WTC11 (cell line): ENCODE measurements around the gene ABTB2. TPM values are rescaled to one million over a fixed set of nuclear protein-coding genes. Genes with fewer than 3 reads are reported as not detected.

ENCODE experiments used
- ATAC-seq: fragments of 200-7000 bp; cut with Tn5 transposase; 2 replicates; pipeline ENCODE4 v1.10.0; 2021; ENCODE audit warnings: mild to moderate bottlenecking, moderate library complexity
- CTCF ChIA-PET: fragments of 300-600 bp; sonication (Branson Sonifier 250); formaldehyde crosslinking; loops from one replicate; lab custom pipeline; 2021; ENCODE audit warnings: antibody characterized with exemption; lab: Charles Lee
- POLR2A ChIA-PET: fragments of 350-600 bp; sonication (Branson Sonifier 250); formaldehyde crosslinking; loops from one replicate; lab custom pipeline; 2021; ENCODE audit warnings: antibody characterized with exemption; lab: Charles Lee
- DNase-seq: peaks from one replicate; pipeline ENCODE4 v3.0.0; 2021; ENCODE audit warnings: low spot score
- H3K27ac Mint-ChIP-seq: 2 replicates; pipeline ENCODE4 v1.8.0; 2021; ENCODE audit warnings: mixed read lengths
- H3K27me3 Mint-ChIP-seq: 2 replicates; pipeline ENCODE4 v1.8.0; 2021; ENCODE audit warnings: low read depth, mild to moderate bottlenecking, moderate library complexity, mixed read lengths
- H3K36me3 Mint-ChIP-seq: 2 replicates; pipeline ENCODE4 v1.8.0; 2021; ENCODE audit warnings: mixed read lengths
- H3K4me1 Mint-ChIP-seq: 2 replicates; pipeline ENCODE4 v1.8.0; 2022; ENCODE audit warnings: mixed read lengths
- H3K4me3 Mint-ChIP-seq: 2 replicates; pipeline ENCODE4 v1.8.0; 2021; ENCODE audit warnings: mild to moderate bottlenecking, moderate library complexity, mixed read lengths
- H3K9me3 Mint-ChIP-seq: 2 replicates; pipeline ENCODE4 v1.8.0; 2021; ENCODE audit warnings: mixed read lengths
- ATF1 ChIP-seq: sonication (generic); formaldehyde crosslinking; IDR thresholded peaks from 2 replicates; pipeline ENCODE4 v1.8.1; 2023; ENCODE audit warnings: mild to moderate bottlenecking, moderate library complexity, missing genetic modification reagents
- CREB1 ChIP-seq: sonication (generic); formaldehyde crosslinking; IDR thresholded peaks from 2 replicates; pipeline ENCODE4 v1.8.0; 2023; ENCODE audit warnings: mild to moderate bottlenecking, missing genetic modification reagents
- CREM ChIP-seq: sonication (generic); formaldehyde crosslinking; IDR thresholded peaks from 2 replicates; pipeline ENCODE4 v1.8.1; 2022; ENCODE audit warnings: mild to moderate bottlenecking, missing genetic modification reagents, moderate library complexity
- ETV6 ChIP-seq: sonication (generic); formaldehyde crosslinking; IDR thresholded peaks from 2 replicates; pipeline ENCODE4 v1.8.1; 2022; ENCODE audit warnings: mild to moderate bottlenecking, missing genetic modification reagents
- FOXJ3 ChIP-seq: sonication (generic); formaldehyde crosslinking; IDR thresholded peaks from 2 replicates; pipeline ENCODE4 v1.9.0; 2021; ENCODE audit warnings: missing genetic modification reagents, mild to moderate bottlenecking, borderline replicate concordance
- NFATC4 ChIP-seq: fragments of 250-450 bp; sonication (Bioruptor Pico); IDR thresholded peaks from 2 replicates; pipeline ENCODE4 v1.9.0; 2021; ENCODE audit warnings: mild to moderate bottlenecking
- NFE2L1 ChIP-seq: sonication (generic); formaldehyde crosslinking; IDR thresholded peaks from 2 replicates; pipeline ENCODE4 v1.8.1; 2023; ENCODE audit warnings: missing genetic modification reagents
- NR1H2 ChIP-seq: sonication (generic); formaldehyde crosslinking; IDR thresholded peaks from 2 replicates; pipeline ENCODE4 v1.9.0; 2021; ENCODE audit warnings: mild to moderate bottlenecking, moderate library complexity, missing genetic modification reagents
- RELA ChIP-seq: sonication (generic); formaldehyde crosslinking; IDR thresholded peaks from 2 replicates; pipeline ENCODE4 v1.8.1; 2022; ENCODE audit warnings: missing genetic modification reagents, mild to moderate bottlenecking, borderline replicate concordance
- RORB ChIP-seq: fragments of 250-450 bp; sonication (Bioruptor Pico); IDR thresholded peaks from 2 replicates; pipeline ENCODE4 v1.9.0; 2021; ENCODE audit warnings: mild to moderate bottlenecking
- SMAD3 ChIP-seq: sonication (generic); formaldehyde crosslinking; IDR thresholded peaks from 2 replicates; pipeline ENCODE4 v1.8.0; 2022; ENCODE audit warnings: missing genetic modification reagents, mild to moderate bottlenecking, borderline replicate concordance
- SMAD4 ChIP-seq: sonication (generic); formaldehyde crosslinking; IDR thresholded peaks from 2 replicates; pipeline ENCODE4 v1.8.0; 2022; ENCODE audit warnings: mild to moderate bottlenecking, missing genetic modification reagents
- ZNF263 ChIP-seq: sonication (generic); formaldehyde crosslinking; IDR thresholded peaks from 2 replicates; pipeline ENCODE4 v1.8.1; 2022; ENCODE audit warnings: low read depth, mild to moderate bottlenecking, moderate library complexity, missing genetic modification reagents
- ZNF416 ChIP-seq: fragments of 250-450 bp; sonication (Bioruptor Pico); IDR thresholded peaks from 2 replicates; pipeline ENCODE4 v1.9.0; 2021; ENCODE audit warnings: mild to moderate bottlenecking, inconsistent platforms
- total RNA-seq: library from RNA; stranded (reverse); gene quantifications from 3 replicates; pipeline ENCODE4 v1.2.3, GENCODE V29; 2021
- TF ChIP-seq, protein P1 (sequence below): fragments of 250-450 bp; sonication (Bioruptor Pico); IDR thresholded peaks from 2 replicates; pipeline ENCODE4 v1.8.0; 2021; ENCODE audit warnings: mild to moderate bottlenecking
- TF ChIP-seq, protein P2 (sequence below): sonication (generic); formaldehyde crosslinking; IDR thresholded peaks from 2 replicates; pipeline ENCODE4 v1.8.1; 2022; ENCODE audit warnings: low read depth, mild to moderate bottlenecking, moderate library complexity, missing genetic modification reagents, borderline replicate concordance
- TF ChIP-seq, protein P3 (sequence below): sonication (generic); formaldehyde crosslinking; IDR thresholded peaks from 2 replicates; pipeline ENCODE4 v1.8.1; 2023; ENCODE audit warnings: mild to moderate bottlenecking, missing genetic modification reagents, borderline replicate concordance
- TF ChIP-seq, protein P4 (sequence below): sonication (generic); formaldehyde crosslinking; IDR thresholded peaks from 2 replicates; pipeline ENCODE4 v1.8.0; 2022; ENCODE audit warnings: missing genetic modification reagents
- TF ChIP-seq, protein P5 (sequence below): sonication (generic); formaldehyde crosslinking; IDR thresholded peaks from 2 replicates; pipeline ENCODE4 v1.8.1; 2023; ENCODE audit warnings: mild to moderate bottlenecking, moderate library complexity, missing genetic modification reagents

Gene ABTB2
- total RNA-seq, 1 experiment from 2014 or later = 12.8 TPM

DNA sequence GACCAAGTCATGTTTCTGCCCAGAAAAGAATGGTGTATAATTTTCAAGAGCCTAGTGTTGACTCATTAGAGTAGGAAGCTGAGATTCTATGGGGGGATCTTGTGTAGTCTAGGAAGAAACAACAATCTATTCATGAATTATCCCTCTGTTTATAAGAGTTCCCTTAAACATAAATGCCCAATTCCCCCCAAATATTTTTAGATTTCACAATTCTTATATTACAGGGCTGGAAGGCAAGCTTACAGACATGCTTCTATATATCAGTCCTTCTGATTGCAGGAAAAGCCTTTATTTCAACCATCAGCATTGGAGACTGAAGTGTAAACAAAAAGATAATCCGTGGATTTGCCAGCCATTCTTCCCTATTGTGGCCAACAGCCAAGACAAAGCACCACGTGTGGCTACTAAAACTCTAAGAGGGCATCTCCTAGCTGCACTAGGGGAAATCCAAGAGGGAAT is 181.0 kb downstream of the ABTB2 start (continued):
- TF ChIP-seq, protein P1, sequence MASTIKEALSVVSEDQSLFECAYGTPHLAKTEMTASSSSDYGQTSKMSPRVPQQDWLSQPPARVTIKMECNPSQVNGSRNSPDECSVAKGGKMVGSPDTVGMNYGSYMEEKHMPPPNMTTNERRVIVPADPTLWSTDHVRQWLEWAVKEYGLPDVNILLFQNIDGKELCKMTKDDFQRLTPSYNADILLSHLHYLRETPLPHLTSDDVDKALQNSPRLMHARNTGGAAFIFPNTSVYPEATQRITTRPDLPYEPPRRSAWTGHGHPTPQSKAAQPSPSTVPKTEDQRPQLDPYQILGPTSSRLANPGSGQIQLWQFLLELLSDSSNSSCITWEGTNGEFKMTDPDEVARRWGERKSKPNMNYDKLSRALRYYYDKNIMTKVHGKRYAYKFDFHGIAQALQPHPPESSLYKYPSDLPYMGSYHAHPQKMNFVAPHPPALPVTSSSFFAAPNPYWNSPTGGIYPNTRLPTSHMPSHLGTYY (CRISPR knock-in tag) = no peak
- no peak for TF ChIP-seq ATF1 (CRISPR knock-in tag)

DNA sequence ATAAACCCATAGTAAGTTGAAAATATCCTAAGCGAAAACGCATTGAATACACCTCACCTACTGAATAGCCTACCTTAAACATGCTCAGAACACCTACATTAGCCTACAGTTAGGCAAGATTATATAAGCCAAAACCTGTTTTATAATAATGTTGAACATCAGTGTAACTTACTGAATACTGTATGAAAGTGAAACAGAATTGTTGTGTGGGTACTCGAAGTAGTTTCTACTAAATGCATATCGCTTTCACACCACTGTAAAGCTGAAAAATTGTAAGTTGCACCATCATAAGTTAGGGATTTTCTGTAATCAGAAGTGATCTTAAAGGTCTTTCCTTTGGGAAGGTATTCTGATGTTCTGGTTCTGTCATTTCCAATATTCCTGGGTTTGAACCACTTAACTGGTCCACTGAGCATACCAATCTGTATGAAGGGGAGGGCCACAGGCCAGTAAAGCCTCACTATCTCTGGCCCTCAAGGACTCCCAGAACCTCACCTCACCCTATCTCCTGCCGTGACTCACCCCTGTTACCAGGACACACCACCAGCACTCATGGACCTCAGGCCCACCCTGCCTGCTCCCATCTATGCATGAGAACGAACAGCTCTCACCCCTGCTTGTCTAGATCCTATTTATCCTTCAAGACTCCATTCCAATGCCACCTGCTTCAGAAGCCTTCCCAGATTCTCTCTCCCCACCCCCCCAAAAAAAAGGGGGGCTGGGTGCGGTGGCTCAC is 182.4 kb downstream of the ABTB2 start:
- POLR2A ChIA-PET = interaction anchor here (1.6 kb wide), 1 partner anchor 182 kb away, joined by 33 read pairs; the partner anchor contains the start of gene ABTB2
- no peak for ATAC-seq
- peaks cover 10% of the 10 kb centered on the region; the same call in 1 of the 2 replicates for H3K4me1 Mint-ChIP-seq
- no peaks in the 10 kb centered on the region for H3K36me3 Mint-ChIP-seq
- CTCF ChIA-PET = interaction anchor here (1.1 to 5.6 kb wide), 22 partner anchors 11 to 337 kb away, joined by 3 to 236 read pairs (median 19); partner anchors contain the start of genes ABTB2 and ELF5
- no peaks in the 10 kb centered on the region for H3K27me3 Mint-ChIP-seq
- TF ChIP-seq SMAD4 = no peak
- TF ChIP-seq NR1H2 (CRISPR knock-in tag) = no peak
- TF ChIP-seq ETV6 (CRISPR knock-in tag) = no peak
- TF ChIP-seq, protein P2, sequence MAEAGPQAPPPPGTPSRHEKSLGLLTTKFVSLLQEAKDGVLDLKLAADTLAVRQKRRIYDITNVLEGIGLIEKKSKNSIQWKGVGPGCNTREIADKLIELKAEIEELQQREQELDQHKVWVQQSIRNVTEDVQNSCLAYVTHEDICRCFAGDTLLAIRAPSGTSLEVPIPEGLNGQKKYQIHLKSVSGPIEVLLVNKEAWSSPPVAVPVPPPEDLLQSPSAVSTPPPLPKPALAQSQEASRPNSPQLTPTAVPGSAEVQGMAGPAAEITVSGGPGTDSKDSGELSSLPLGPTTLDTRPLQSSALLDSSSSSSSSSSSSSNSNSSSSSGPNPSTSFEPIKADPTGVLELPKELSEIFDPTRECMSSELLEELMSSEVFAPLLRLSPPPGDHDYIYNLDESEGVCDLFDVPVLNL (CRISPR knock-in tag) = no peak
- TF ChIP-seq CREB1 = no peak
- TF ChIP-seq ZNF416 (CRISPR knock-in tag) = no peak
- no peak for TF ChIP-seq NFE2L1
- TF ChIP-seq, protein P3, sequence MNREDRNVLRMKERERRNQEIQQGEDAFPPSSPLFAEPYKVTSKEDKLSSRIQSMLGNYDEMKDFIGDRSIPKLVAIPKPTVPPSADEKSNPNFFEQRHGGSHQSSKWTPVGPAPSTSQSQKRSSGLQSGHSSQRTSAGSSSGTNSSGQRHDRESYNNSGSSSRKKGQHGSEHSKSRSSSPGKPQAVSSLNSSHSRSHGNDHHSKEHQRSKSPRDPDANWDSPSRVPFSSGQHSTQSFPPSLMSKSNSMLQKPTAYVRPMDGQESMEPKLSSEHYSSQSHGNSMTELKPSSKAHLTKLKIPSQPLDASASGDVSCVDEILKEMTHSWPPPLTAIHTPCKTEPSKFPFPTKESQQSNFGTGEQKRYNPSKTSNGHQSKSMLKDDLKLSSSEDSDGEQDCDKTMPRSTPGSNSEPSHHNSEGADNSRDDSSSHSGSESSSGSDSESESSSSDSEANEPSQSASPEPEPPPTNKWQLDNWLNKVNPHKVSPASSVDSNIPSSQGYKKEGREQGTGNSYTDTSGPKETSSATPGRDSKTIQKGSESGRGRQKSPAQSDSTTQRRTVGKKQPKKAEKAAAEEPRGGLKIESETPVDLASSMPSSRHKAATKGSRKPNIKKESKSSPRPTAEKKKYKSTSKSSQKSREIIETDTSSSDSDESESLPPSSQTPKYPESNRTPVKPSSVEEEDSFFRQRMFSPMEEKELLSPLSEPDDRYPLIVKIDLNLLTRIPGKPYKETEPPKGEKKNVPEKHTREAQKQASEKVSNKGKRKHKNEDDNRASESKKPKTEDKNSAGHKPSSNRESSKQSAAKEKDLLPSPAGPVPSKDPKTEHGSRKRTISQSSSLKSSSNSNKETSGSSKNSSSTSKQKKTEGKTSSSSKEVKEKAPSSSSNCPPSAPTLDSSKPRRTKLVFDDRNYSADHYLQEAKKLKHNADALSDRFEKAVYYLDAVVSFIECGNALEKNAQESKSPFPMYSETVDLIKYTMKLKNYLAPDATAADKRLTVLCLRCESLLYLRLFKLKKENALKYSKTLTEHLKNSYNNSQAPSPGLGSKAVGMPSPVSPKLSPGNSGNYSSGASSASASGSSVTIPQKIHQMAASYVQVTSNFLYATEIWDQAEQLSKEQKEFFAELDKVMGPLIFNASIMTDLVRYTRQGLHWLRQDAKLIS = no peak
- no peak for TF ChIP-seq ATF1 (CRISPR knock-in tag)
- no peak for TF ChIP-seq NFATC4 (CRISPR knock-in tag)
- no peak for TF ChIP-seq SMAD3 (CRISPR knock-in tag)
- no peak for TF ChIP-seq FOXJ3 (CRISPR knock-in tag)
- TF ChIP-seq, protein P4, sequence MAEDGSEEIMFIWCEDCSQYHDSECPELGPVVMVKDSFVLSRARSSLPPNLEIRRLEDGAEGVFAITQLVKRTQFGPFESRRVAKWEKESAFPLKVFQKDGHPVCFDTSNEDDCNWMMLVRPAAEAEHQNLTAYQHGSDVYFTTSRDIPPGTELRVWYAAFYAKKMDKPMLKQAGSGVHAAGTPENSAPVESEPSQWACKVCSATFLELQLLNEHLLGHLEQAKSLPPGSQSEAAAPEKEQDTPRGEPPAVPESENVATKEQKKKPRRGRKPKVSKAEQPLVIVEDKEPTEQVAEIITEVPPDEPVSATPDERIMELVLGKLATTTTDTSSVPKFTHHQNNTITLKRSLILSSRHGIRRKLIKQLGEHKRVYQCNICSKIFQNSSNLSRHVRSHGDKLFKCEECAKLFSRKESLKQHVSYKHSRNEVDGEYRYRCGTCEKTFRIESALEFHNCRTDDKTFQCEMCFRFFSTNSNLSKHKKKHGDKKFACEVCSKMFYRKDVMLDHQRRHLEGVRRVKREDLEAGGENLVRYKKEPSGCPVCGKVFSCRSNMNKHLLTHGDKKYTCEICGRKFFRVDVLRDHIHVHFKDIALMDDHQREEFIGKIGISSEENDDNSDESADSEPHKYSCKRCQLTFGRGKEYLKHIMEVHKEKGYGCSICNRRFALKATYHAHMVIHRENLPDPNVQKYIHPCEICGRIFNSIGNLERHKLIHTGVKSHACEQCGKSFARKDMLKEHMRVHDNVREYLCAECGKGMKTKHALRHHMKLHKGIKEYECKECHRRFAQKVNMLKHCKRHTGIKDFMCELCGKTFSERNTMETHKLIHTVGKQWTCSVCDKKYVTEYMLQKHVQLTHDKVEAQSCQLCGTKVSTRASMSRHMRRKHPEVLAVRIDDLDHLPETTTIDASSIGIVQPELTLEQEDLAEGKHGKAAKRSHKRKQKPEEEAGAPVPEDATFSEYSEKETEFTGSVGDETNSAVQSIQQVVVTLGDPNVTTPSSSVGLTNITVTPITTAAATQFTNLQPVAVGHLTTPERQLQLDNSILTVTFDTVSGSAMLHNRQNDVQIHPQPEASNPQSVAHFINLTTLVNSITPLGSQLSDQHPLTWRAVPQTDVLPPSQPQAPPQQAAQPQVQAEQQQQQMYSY (CRISPR knock-in tag) = no peak
- TF ChIP-seq ZNF263 (CRISPR knock-in tag) = no peak
- TF ChIP-seq CREM (CRISPR knock-in tag) = no peak
- TF ChIP-seq, protein P5, sequence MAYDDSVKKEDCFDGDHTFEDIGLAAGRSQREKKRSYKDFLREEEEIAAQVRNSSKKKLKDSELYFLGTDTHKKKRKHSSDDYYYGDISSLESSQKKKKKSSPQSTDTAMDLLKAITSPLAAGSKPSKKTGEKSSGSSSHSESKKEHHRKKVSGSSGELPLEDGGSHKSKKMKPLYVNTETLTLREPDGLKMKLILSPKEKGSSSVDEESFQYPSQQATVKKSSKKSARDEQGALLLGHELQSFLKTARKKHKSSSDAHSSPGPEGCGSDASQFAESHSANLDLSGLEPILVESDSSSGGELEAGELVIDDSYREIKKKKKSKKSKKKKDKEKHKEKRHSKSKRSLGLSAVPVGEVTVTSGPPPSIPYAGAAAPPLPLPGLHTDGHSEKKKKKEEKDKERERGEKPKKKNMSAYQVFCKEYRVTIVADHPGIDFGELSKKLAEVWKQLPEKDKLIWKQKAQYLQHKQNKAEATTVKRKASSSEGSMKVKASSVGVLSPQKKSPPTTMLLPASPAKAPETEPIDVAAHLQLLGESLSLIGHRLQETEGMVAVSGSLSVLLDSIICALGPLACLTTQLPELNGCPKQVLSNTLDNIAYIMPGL (CRISPR knock-in tag) = no peak
- no peak for TF ChIP-seq RELA (CRISPR knock-in tag)
- TF ChIP-seq RORB (CRISPR knock-in tag) = no peak
- H3K9me3 Mint-ChIP-seq = no peaks in the 10 kb centered on the region
- H3K4me3 Mint-ChIP-seq = no peak overlapping the region
- H3K27ac Mint-ChIP-seq = no peak overlapping the region
- DNase-seq = no peak
